T-helper 2 cell treated with Interferon-gamma antibody and Interleukin-4, amounts not matched to agents 5 μg/mL and 100 μg/mL, for 36 hours (primary cell): ENCODE data around the gene FAM177B.

Experiments used
- DNase-seq: peaks from one replicate; pipeline ENCODE4 v3.0.0; 2021; ENCODE audit warnings: low spot score
- H3K27ac Mint-ChIP-seq: one replicate; pipeline ENCODE4 v1.8.0; 2021; ENCODE audit warnings: mild to moderate bottlenecking, mixed read lengths
- H3K27me3 Mint-ChIP-seq: one replicate; pipeline ENCODE4 v1.8.0; 2021; ENCODE audit warnings: low read depth, mixed read lengths
- H3K36me3 Mint-ChIP-seq: one replicate; pipeline ENCODE4 v1.8.0; 2021; ENCODE audit warnings: low read depth, mixed read lengths
- H3K4me1 Mint-ChIP-seq: one replicate; pipeline ENCODE4 v1.8.0; 2021; ENCODE audit warnings: low read depth, mixed read lengths
- H3K4me3 Mint-ChIP-seq: one replicate; pipeline ENCODE4 v1.8.0; 2022; ENCODE audit warnings: mild to moderate bottlenecking, moderate library complexity, mixed read lengths
- H3K9me3 Mint-ChIP-seq: one replicate; pipeline ENCODE4 v1.8.0; 2021; ENCODE audit warnings: mixed read lengths

The FAM177B gene

DNA sequence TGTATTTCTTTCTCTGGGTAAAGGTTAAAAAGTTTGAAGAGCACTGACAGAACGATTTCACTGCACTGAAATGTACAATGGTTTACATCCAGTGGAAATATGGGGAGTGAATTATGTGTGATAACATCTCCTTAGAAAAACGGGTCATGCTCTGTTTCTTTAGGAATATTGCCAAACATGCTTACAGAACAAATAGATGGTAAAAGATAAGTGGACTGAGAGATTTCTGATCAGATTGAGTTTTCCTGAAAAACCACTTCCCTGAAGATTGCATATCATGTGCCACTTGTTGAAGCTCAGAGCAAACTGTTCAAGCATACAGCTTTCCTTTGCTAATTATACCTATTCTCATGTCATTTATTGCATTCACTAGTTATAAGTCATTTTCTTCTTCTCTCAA is 47.9 kb downstream of the FAM177B start:
- Mint-ChIP-seq H3K27ac (no peak overlapping the region), H3K4me1 (peaks cover 3% of the 10 kb centered on the region), H3K27me3 (peaks cover 15% of the 10 kb centered on the region), H3K9me3 (peaks cover 6% of the 10 kb centered on the region), H3K4me3 (no peak overlapping the region), H3K36me3 (no peaks in the 10 kb centered on the region)
- DNase-seq: no peak

DNA sequence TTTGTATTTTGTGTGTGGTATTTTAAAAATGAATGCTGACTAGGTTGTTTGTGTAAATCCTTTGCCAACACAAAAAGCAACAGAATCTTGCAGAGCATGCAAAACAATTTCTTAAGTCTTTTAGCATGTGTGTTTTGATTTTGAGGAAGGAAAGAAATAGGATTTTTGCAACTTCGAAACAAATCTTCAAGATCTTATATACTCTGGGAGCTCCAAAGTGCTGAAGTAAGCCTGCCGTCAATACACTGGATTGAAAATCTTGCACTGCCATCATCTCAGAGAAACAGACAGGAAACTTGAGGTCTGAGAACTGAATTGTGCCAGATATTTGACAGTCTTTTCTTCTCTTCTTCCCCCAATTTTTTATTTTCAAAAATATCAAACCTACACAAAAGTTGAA is 48.5 kb downstream of the FAM177B start:
- no peak overlapping the region for H3K4me3 Mint-ChIP-seq
- peaks cover 15% of the 10 kb centered on the region for H3K27me3 Mint-ChIP-seq
- no peak for DNase-seq
- H3K36me3 Mint-ChIP-seq: no peaks in the 10 kb centered on the region
- H3K9me3 Mint-ChIP-seq: peaks cover 8% of the 10 kb centered on the region
- no peak overlapping the region for H3K27ac Mint-ChIP-seq
- H3K4me1 Mint-ChIP-seq: peaks cover 8% of the 10 kb centered on the region

DNA sequence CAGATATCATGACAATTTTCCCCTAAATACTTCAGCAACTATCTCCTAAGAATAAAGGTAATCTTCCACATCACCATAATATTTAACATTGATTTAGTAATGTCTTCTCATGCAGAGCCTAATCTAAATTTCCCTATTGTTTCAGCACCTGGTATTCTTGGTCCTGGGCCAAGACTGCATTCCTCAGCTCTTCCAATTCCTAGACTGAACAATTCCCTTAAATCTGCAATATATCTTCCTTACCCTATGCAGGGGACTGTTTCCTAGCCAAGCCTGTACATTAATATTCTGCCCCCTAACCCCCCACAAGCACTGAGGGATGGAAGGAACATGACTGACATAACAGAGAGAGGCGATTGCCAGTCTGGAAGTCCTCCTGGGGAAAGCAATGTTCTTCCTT is 49.1 kb downstream of the FAM177B start:
- Mint-ChIP-seq H3K27me3 (peaks cover 15% of the 10 kb centered on the region), H3K36me3 (no peaks in the 10 kb centered on the region), H3K4me3 (no peak overlapping the region), H3K27ac (no peak overlapping the region), H3K4me1 (peaks cover 11% of the 10 kb centered on the region), H3K9me3 (peaks cover 8% of the 10 kb centered on the region)
- DNase-seq: no peak

DNA sequence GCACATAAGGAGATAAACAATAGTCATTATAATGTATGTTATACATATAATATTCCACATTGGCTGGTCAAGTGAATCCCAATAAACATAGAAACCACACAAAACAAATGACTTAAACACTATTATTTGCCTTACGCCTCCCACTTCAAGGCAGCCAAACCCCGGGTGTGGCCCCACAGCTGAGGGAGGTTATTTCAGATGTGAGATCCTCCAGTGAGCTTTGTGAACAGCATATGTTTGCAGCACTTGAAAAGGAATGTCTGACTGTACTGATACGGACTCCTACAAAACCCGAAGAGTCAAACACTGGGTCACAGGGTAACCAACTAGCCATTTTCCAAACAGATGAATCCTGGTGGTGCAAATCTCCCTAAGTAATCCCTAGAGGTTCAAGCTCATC is 50.7 kb downstream of the FAM177B start:
- Mint-ChIP-seq H3K36me3 (no peaks in the 10 kb centered on the region), H3K4me3 (no peak overlapping the region), H3K27me3 (peaks cover 11% of the 10 kb centered on the region), H3K9me3 (peaks cover 8% of the 10 kb centered on the region), H3K4me1 (peaks cover 11% of the 10 kb centered on the region), H3K27ac (no peak overlapping the region)
- DNase-seq: no peak

DNA sequence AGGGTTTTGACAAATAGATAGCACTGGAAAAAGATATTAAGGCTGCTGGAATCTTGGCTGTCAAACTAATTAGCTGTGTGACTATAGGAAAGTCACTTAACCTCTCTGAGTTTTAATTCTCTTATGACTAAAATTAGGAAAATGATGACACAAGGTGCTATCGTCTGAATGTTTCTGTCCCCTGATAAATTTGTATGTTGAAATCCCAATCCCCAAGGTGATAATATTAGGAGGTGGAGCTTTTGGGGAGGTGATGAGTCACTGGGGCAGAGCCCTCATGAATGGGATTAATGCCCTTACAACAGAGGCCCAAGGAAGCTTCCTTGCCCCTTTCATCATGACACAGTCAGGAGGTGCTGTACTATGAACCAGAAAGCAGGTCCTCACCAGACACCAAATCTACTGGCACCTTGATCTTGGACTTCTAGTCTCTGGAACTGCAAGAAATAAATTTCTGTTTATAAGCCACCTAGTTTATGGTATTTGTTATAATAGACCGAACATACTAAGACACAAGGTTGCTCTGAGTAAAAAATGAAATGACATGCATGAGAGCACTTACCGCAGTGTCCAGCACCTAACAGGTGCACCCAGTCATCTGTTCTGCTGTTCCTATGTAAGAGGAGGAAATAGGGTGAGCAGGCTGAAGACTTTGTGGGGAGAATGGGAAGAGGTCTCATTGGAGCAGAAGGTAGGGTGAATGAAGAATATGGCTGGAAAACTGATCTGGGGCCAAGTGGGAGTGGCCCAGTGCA is 51.6 kb downstream of the FAM177B start:
- DNase-seq: no peak
- Mint-ChIP-seq H3K27me3 (peaks cover 9% of the 10 kb centered on the region), H3K27ac (no peak overlapping the region), H3K4me3 (no peak overlapping the region), H3K4me1 (peaks cover 11% of the 10 kb centered on the region), H3K36me3 (no peaks in the 10 kb centered on the region), H3K9me3 (peaks cover 8% of the 10 kb centered on the region)

DNA sequence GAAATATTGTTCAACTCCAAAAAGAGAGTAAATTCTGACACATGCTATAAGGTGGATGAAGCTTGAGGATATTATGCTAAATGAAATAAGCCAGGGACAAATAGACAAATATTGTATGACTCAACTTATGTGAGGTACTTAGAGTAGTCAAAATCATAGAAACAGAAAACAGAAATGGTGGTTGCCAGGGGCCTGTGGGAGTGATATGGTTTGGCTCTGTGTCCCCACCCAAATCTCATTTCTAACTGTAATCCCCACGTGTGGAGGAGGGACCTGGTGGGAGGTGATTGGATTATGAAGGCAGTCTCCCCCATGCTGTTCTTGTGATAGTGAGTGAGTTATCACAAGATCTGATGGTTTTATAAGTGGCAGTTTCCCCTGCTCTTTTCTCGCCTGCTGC is 53.1 kb downstream of the FAM177B start:
- Mint-ChIP-seq H3K4me1 (peaks cover 9% of the 10 kb centered on the region), H3K27ac (no peak overlapping the region), H3K27me3 (peaks cover 3% of the 10 kb centered on the region), H3K4me3 (no peak overlapping the region), H3K9me3 (peaks cover 8% of the 10 kb centered on the region), H3K36me3 (no peaks in the 10 kb centered on the region)
- no peak for DNase-seq

DNA sequence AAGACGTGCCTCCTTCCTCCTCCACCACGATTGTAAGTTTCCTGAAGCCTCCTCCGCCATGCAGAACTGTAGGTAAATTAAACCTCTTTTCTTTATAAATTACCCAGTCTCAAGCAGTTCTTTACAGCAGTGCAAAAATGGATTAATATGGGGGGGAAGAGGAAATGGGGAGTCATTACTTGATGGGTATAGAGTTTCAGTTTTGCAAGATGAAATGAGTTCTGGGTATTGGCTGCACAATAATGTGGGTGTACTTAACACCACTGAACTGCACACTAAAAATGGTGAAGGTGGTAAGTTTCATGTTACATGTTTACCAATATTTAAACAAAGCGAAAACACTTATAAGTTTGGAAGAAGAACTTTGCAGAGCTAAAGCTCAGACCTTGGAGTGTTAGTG is 53.5 kb downstream of the FAM177B start:
- Mint-ChIP-seq H3K27me3 (peaks cover 2% of the 10 kb centered on the region), H3K36me3 (no peaks in the 10 kb centered on the region), H3K4me1 (peaks cover 9% of the 10 kb centered on the region), H3K27ac (no peak overlapping the region), H3K9me3 (peaks cover 8% of the 10 kb centered on the region), H3K4me3 (no peak overlapping the region)
- no peak for DNase-seq

DNA sequence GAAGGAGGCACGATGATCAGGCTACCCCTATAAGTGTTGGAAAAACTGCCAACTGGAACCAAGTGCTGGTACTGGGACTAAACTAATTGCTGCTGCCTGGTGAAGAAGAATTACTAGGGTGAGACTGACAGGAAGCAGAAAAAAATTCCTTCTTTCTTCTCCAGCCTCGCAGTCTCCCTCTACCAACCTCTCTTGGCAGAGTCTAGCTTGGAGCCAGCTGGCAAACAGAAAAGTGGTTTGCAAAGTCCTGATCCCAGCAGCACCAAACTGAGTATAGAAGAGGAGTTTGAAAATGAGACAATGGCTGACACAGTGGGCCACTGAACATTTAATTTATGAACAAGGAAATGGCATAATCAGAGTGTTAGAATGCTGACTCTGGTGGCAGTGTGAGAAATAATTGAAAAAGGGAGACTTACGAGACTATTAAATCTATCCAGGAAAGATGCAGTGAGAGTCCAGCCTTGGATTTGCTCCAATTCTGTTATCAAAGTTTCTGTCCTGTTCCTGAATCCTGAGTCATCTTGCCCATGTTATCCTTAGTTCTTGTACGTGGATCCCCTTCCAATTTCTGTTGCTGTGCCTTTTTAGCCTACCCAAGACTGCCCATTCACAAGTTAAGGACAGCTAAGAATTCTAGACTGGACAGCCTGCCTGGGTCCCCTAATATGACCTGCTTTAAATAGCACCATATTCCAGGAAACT is 54.2 kb downstream of the FAM177B start:
- H3K27ac Mint-ChIP-seq: no peak overlapping the region
- H3K36me3 Mint-ChIP-seq: no peaks in the 10 kb centered on the region
- no peak for DNase-seq
- H3K4me3 Mint-ChIP-seq: no peak overlapping the region
- peaks cover 9% of the 10 kb centered on the region for H3K4me1 Mint-ChIP-seq
- H3K9me3 Mint-ChIP-seq: peaks cover 8% of the 10 kb centered on the region
- H3K27me3 Mint-ChIP-seq: peaks cover 2% of the 10 kb centered on the region

DNA sequence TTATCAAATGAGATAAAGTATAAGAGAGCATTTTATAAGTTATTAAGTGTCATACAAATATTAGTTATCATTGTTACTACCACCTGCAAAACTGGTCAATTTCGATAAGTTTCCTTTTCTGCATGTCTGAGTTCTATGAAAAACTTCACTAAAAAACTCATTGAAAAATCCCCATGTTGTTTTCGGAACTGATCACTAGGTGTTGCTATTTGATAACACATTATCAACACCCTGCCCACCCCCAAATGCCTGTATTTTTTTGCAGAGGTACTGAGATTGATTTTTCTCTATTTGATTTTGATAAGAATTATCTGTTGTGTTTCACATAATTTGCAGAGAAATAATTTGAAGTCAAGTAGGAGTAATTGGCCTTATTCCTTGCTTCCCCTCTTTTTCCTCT is 55.7 kb downstream of the FAM177B start:
- Mint-ChIP-seq H3K4me1 (peaks cover 9% of the 10 kb centered on the region), H3K27ac (no peak overlapping the region), H3K9me3 (peaks cover 8% of the 10 kb centered on the region), H3K4me3 (no peak overlapping the region), H3K27me3 (peaks cover 5% of the 10 kb centered on the region), H3K36me3 (no peaks in the 10 kb centered on the region)
- no peak for DNase-seq

DNA sequence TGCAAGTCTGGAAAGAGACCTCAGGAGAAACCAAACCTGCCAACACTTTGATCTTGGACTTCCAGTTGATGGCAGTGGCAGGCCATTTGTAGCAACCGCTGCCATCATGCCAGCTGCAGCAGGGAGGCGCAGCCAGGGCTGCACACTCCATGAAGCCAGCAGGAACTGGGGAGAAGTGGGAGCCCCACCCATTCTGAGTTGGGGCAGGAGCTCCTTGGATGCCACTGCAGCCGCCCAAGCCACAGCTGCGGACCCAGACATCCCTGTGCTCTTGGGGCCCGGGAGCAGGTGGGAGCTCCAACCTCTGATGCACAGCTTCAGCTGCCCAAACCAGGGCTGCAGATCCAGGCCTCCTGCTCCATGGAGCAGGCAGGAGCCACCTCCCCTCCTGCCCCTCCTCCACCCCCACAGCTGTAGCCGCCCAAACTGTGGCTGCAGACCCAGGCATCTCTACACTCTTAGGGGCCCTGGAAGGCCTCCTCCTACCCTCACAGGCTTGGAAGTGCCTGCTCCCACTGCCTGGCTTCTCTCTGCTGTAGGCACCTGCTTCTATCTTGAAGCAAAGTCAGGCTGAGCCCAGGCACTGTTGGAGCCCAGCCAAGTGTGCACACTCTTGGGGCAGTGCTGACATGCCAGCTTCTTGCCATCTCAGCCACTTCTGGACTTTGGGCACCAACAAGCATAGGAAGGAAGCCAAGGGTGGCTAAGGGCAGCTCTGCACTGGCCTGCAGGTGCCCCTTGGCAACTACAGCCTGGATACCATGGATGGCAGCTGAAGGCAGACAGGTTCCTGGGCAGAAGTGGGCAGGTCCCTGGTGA is 57.9 kb downstream of the FAM177B start:
- Mint-ChIP-seq H3K4me3 (no peak overlapping the region), H3K36me3 (no peaks in the 10 kb centered on the region), H3K4me1 (peaks cover 14% of the 10 kb centered on the region), H3K9me3 (peaks cover 2% of the 10 kb centered on the region), H3K27ac (no peak overlapping the region), H3K27me3 (peaks cover 9% of the 10 kb centered on the region)
- DNase-seq: no peak

DNA sequence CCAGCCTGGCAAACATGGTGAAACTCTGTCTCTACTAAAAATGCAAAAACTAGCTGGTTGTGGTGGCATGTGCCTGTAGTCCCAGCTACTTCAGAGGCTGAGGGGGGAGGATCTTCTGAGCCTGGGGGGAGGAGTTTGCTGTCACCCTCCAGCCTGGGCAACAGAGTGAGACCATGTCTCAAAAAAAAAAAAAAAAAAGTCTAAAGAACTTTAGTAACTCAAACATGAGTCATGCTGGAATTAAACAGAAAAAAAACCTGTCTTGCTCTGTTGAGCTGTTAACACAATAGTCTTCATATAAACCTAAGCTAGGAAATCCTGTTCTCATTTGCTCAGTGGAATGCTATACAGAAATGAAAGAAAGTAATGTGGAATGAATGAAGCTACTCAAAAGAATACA is 61.1 kb downstream of the FAM177B start:
- H3K36me3 Mint-ChIP-seq: no peaks in the 10 kb centered on the region
- DNase-seq: no peak
- H3K4me3 Mint-ChIP-seq: no peak overlapping the region
- no peaks in the 10 kb centered on the region for H3K9me3 Mint-ChIP-seq
- H3K27ac Mint-ChIP-seq: no peak overlapping the region
- peaks cover 8% of the 10 kb centered on the region for H3K27me3 Mint-ChIP-seq
- peaks cover 7% of the 10 kb centered on the region for H3K4me1 Mint-ChIP-seq

DNA sequence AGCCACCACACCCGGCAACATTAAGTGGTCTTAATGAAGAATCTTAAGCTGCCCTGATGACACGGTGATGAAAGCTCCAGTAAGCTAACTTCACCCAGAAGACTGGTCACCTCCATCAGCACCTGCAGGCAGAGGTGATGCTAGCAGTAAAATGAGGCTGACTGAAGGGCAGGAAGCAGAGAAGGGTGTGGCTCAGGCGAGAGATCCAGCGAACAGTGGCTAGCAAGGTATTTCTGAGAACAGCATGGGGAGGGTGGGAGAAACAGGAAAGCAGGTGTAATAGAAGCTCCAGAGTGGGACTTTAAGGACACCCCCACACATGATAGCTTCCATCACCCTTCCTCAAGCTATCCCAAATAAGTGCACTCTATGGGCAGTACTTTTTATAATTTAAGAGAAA is 62.0 kb downstream of the FAM177B start:
- no peak for DNase-seq
- Mint-ChIP-seq H3K27me3 (peaks cover 13% of the 10 kb centered on the region), H3K4me3 (no peak overlapping the region), H3K9me3 (no peaks in the 10 kb centered on the region), H3K36me3 (no peaks in the 10 kb centered on the region), H3K4me1 (peaks cover 7% of the 10 kb centered on the region), H3K27ac (no peak overlapping the region)
